Stimulated activated CD4-positive, alpha-beta T cell treated with anti-CD3 and anti-CD28 coated beads, Interleukin-1b, Interleukin-23, amount 100 ng/mL, for 1 hour (primary cell): ENCODE measurements around the gene MAST4.

Experiments used
- DNase-seq, 2 donors: peaks; one replicate each; pipeline ENCODE4 v3.0.0-alpha.2; 2020; ENCODE audit warnings: low read depth in 2 of 2

Gene MAST4

GRCh38 chr5:66603881-66604280, 7.7 kb downstream of the MAST4 start:
- no peak for DNase-seq

DNA sequence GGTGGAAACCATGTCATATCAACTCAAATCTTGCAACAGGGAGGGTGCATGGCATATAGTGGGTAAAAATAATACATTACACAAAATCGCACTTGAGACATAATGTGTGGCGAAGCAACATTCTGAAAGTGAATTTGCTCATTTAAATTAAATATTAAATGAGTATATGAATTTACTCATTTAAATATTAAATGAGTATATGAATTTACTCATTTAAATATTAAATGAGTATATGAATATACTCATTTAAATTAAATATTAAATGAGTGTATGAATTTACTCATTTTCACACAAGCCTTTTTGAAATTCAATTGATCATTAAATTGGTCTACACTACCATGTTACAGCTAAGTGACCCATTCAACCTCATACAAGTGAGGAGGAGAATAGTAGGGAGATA, 10.5 kb downstream of the MAST4 start:
- DNase-seq, result no peak

DNA sequence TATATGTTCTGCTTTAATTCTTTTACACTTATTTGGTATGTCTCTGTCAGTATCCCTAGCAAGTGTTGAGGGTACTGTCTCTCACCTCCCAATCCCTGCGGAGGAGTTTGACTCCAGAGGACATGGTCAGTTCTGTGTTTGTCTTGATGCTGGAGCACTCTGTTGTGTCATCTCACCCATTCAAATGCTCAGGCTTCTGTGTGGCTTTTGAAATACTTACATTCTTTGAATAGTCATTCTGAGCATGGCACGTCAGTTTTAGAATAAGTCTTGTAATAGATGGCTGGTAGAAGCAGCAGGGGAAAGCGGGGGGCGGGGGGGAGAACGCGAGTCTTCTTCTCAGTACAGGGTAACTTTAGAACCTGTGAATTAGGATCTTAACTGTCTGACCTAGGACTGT, 12.3 kb downstream of the MAST4 start:
- DNase-seq, result no peak

DNA sequence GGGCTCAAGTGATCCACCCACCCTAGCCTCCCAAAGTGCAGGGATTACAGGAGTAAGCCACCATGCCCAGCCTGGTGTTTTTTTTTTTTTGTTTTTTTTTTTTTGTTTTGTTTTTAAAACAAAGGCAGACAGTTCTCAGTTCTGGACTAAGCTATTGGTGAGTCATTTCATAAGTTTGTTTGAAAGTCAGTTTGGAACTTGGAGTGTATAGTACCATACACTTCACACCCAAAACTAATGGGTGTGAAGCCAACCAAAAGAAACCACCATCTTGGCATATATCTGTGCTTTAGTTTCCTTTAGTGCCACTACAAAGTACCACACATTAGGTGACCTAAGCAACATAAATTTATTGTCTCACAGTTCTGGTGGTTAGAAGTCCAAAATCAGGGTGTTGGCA, 13.4 kb downstream of the MAST4 start:
- DNase-seq, result no peak

- no peak for DNase-seq
Measured at GRCh38 chr5:66612226-66612625, 16.0 kb downstream of the MAST4 start.

DNA sequence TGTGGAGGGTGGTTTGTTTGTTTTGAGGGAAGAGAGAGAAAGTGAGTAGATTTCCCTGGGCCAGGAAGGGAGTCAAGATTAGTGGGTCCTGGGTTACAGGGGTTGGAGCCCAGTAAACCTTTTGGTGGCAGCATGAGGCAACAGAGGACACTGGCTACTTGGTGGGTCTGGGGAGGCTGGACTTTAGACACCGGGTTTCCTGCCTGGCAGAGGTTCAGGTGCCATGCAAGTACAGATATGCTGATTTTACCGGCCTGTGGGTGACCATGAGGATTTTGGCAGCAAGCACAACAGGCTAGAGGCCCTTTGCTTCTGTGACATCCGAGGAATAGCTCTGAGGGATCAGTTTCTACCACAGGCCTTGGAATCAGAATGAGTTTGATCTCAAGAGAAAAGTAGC, 18.9 kb downstream of the MAST4 start:
- DNase-seq, result no peak

DNA sequence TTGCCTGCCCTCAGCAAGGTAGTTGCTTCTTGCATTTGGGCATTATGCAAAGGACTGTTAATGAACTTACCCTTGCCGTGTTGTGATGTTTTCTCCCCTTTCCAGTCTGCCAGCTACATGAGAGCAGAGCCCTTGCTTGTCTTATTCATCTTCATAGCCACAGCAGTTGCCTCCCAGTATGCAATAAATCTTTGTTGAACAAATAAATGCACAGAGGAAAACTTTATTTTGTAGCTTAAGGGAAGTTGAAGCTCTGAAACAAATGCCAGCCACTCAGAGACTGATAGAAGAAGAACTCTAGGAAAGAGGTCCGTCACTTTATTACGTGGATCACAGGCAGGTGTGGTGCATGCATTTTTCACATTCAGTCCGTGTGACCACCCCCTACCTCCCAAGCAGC, 19.7 kb downstream of the MAST4 start:
- no peak for DNase-seq

- DNase-seq, result no peak
Measured at GRCh38 chr5:66616520-66617225, 20.5 kb downstream of the MAST4 start.

DNA sequence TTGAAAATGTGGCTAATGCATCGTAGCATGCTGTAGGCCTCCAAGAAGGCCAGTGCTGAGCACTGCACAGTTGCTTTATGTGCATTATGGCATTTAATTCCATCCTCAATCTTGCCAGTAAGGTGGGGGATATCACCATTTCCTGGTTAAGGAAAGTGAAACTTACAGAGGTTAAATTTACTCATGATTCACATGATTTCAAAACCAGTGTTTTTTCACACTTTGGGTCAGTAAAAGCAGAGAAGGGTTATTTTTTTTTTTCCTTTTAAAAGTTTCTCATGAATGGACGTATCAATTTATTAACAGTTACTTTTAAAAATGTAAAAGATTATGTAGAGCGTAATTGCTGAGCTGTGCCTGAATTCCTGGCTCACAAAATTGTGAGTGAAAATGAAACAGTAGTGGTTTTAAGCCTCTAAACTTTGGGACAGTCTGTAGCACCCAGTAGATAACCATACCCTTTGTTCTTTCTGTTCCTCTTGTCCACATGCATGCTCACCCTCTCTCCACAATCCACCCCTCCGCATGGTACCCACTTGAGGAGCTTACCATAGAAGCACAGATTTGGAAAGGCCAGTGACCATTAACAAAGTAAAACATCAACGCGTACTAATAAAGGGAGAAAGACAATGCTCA, 21.2 kb downstream of the MAST4 start:
- DNase-seq, result no peak

DNA sequence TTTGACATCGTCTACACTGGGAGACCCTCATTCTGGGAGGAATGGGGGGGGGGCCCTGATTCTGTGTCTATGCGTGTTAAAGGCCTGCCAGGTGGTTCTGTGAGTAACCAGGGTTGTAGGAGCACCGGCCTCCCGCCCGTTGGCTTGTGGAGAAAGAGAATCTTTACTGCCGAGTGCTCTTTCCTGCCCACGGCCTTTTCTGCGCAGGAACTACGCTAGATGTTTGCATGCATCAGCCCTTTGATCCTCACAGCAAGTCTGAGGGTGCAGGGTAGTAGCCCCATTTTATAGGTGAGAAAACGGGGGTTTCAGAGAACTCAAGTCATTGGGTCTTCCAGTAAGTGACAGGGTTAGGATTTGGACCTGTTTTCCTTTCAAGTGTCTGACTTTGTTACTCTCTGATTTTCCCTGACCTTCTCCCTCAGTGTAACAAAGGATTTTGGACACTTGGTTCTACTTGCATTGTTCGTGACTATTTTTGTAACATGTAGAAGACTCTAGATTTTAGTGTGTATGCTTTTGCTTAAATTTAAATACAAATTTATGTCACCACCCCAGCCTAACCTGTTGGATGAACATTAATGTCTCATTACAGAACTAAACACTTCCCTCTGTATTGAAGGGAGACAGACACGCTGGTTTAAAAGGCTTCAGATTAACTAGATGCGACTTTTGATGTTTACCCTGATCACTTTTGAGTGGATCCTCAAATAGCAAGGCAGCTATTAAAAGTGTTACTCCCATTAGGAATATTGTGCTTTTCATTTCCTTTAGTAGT, 22.0 kb downstream of the MAST4 start:
- no peak for DNase-seq

DNA sequence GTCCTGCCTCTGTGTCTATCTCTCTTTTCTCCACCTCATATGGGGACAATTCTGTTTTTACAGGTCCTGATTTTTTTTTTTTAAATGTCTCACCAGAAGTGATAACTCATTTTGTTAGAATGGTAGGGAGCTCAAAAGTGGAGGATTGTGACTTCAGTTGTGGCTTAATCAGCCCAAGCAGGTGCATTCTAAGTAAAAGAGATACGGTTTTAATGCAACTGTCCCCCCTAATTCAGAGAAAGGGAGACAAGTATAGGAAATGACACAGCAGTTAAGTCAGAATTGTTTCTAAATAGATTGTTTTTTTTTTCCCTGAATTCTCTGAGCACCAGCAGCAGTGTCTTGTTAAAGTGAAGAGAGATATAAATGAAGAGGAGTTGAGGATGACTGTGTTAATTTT, 24.5 kb downstream of the MAST4 start:
- no peak for DNase-seq

GRCh38 chr5:66621146-66621545, 25.0 kb downstream of the MAST4 start:
- no peak for DNase-seq

GRCh38 chr5:66621736-66622135, 25.5 kb downstream of the MAST4 start:
- no peak for DNase-seq

- no peak for DNase-seq
Measured at GRCh38 chr5:66628561-66628960, 32.4 kb downstream of the MAST4 start.

- DNase-seq, result no peak
Measured at GRCh38 chr5:66629446-66629845, 33.3 kb downstream of the MAST4 start.

GRCh38 chr5:66633754-66634153, 37.6 kb downstream of the MAST4 start:
- DNase-seq, result no peak

- DNase-seq, result no peak
Measured at GRCh38 chr5:66634601-66635000, 38.4 kb downstream of the MAST4 start.

DNA sequence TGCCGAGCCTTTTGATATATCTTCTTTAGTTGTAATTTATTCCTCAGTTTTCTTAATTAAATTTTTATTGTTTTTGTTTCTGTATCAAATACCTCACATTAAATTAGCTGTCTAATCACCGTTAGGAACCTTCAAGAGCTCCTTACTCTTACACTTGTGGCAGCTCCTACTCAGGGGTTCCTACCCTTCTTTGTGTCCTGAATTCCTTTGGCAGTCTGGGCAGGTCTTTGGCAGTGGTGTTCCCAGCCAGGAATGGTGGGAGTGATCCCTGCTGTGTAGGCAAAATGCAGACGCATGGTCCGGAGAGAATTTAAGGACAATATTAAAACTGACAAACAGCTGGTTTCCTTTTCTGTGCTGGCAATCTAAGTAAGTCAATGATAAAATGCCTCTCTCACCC, 41.8 kb downstream of the MAST4 start:
- no peak for DNase-seq

- no peak for DNase-seq
Measured at GRCh38 chr5:66639037-66639436, 42.8 kb downstream of the MAST4 start.

DNA sequence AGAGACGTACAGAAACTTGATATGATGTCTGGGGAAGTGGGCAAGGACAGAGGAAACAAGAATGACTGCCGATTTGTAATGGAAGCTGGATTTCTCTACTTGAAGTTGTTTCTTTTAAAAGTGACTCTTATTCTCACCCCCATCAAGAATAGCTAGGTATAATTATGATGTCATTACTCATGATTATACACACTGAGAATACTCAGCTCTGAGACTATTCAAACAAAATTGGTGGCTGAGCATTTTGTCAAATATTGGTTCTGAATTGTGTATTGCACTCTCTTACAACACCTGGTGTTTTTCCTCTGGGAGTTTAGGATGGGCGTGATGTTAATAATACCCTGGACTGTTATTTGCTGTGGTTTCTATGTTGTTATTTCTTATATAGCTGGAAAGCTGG, 46.3 kb downstream of the MAST4 start:
- DNase-seq, result no peak

DNA sequence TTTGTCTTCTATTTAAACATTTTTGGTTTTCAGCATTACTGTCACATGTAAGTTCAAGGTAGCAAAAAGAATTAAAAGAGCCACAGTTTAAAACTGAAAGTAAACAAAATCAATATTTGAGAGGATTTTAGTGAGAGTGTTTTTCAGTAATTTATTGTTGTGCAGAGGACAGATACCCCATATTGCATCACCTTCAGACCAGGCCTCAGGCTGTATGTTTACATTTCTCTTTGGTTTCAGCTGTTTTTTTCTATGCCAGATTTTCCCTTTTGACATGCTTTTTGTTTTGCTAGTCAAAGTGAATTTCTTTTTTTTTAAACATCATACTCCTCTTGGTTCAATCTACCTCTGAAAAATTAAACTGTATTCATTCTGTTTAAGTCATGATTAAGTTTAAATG, 47.2 kb downstream of the MAST4 start:
- no peak for DNase-seq

DNA sequence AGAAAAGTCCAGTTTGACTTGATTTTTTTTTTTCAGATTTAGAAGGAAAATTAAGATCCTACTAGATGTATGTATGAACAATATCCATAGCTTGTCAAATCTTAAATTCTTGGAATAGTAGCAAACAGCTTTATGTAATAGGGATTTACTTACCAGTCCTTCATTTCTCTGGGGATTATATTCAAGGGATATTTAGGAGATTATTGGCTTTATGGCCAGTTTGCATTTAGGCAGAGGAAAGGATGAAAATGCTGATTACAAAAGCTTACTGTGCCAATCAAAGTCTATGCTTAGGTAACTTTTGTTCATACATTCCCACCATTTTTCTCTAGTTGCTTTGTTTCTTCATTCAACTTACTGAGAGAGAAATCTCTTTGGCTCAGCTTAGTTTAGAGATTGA, 47.9 kb downstream of the MAST4 start:
- DNase-seq, result no peak

DNA sequence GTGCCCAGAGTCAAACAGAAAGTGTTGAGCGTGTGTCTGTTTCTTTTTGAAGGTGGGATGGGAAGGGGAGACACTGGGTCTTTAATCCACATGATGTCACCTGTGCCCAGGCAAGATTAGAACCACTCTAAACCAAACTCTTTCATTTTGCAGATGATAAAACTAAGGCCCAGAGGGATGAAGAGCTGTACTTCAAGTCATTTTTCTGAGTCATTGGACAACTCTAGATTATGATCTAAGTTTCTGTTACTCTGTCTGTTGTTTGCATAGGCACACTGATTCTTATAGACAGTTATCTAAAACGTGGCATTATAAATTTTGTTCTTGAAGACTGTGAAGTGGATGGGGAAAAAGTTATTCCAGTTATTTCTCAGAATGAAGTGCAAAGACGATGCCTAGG, 48.8 kb downstream of the MAST4 start:
- no peak for DNase-seq
